AG10803 (cell line): Measurements from ENCODE around the gene NOX5.

Experiments used
- DNase-seq: peaks from one replicate; pipeline ENCODE4 v3.0.0; 2010; ENCODE audit warnings: low read depth
- H3K4me3 ChIP-seq: 2 replicates; pipeline ENCODE4 v1.5.1; 2011; ENCODE audit warnings: mild to moderate bottlenecking, low read length, control low read depth
- TF ChIP-seq, protein P1 (sequence below): conservative IDR thresholded peaks from 2 replicates; pipeline ENCODE4 v1.5.1; 2011; ENCODE audit warnings: mild to moderate bottlenecking, low read length, control low read depth, inconsistent platforms

NOX5 gene

DNA sequence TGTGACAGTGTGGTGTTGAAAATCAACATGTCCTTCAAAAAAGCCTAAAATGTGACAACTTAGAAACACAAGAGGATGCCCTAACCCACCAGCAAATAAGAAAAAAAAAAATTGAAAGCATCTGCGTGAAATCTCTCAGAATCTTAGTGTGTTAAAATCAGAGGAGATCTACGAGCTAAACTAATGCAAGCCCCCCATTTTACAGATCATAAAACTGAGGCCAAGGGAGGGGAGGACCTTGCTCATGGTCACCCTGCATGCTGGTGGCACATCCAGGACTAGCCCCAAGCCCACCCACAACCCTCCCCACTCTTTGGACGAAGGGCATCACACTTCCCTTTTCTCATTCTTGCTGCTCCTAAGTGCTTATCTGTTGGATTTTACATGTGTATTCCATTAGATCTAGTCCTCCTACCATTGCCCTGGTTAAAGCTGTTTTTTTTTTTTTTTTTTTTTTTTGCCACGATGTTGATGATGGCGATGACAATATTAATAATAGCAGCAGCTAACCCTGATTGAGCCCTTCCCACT, 29.1 kb upstream of the NOX5 start:
- no peak for DNase-seq
- no peak overlapping the region for H3K4me3 ChIP-seq
- TF ChIP-seq, protein P1, sequence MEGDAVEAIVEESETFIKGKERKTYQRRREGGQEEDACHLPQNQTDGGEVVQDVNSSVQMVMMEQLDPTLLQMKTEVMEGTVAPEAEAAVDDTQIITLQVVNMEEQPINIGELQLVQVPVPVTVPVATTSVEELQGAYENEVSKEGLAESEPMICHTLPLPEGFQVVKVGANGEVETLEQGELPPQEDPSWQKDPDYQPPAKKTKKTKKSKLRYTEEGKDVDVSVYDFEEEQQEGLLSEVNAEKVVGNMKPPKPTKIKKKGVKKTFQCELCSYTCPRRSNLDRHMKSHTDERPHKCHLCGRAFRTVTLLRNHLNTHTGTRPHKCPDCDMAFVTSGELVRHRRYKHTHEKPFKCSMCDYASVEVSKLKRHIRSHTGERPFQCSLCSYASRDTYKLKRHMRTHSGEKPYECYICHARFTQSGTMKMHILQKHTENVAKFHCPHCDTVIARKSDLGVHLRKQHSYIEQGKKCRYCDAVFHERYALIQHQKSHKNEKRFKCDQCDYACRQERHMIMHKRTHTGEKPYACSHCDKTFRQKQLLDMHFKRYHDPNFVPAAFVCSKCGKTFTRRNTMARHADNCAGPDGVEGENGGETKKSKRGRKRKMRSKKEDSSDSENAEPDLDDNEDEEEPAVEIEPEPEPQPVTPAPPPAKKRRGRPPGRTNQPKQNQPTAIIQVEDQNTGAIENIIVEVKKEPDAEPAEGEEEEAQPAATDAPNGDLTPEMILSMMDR = no peak

DNA sequence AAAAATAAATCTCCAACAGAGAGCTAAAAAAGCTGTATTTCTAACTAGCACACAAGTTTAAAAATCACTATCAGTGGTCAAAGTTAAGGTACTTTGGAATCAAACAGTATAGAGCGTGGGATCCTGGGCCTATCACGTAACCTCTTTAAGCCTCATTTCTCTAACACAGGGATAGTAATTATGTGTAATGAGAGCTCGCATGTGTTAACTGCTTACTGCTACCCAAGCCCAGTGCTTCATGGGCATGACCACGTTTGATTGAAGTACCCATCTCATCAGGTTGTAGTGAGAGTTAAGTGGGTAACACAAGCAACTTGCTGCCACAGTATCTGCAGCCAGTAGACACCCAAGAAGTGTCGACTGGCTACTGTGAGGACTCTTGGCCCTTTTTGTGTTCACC, 28.2 kb upstream of the NOX5 start:
- TF ChIP-seq, protein P1 = no peak
- H3K4me3 ChIP-seq = no peak overlapping the region
- no peak for DNase-seq

DNA sequence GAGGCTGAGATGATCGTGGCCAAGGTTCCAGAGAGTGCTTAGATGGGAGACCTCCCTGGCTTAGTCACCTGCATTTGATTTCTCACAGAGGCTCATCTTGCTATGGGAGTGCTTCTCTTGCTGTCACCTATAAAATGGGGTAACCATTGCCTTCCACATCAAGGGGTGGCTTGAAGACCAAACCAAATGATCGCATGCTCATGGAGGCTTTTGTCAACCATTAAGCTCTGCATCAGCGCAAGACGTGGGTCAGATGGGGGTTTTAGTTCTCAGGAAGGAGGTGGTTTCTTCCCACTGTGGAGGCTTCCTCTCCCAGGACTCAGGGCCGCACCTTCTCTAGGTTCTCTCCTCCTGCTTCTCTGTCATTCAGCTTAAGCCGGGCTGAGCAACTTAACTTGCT, 27.4 kb upstream of the NOX5 start:
- TF ChIP-seq, protein P1 = no peak
- no peak for DNase-seq
- no peak overlapping the region for H3K4me3 ChIP-seq

DNA sequence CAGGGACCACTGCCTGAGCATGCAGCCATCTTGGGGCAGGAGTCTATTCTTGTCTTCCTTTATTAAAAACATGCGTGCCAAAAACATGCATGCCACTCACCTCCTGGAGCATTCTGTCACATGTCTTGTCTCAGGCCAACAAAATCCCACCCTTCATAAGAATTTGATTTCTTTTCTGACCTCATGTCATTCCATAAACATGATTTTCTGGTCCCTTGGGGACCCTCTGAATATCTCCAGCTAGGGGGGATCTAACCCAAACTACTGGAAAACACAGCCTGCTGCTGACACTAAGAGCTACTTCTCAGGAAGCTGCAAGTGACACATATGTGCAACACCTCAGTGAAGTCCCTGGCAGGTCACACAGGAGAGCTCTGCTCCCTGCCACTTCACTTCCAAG, 26.8 kb upstream of the NOX5 start:
- no peak overlapping the region for H3K4me3 ChIP-seq
- TF ChIP-seq, protein P1 = no peak
- no peak for DNase-seq

DNA sequence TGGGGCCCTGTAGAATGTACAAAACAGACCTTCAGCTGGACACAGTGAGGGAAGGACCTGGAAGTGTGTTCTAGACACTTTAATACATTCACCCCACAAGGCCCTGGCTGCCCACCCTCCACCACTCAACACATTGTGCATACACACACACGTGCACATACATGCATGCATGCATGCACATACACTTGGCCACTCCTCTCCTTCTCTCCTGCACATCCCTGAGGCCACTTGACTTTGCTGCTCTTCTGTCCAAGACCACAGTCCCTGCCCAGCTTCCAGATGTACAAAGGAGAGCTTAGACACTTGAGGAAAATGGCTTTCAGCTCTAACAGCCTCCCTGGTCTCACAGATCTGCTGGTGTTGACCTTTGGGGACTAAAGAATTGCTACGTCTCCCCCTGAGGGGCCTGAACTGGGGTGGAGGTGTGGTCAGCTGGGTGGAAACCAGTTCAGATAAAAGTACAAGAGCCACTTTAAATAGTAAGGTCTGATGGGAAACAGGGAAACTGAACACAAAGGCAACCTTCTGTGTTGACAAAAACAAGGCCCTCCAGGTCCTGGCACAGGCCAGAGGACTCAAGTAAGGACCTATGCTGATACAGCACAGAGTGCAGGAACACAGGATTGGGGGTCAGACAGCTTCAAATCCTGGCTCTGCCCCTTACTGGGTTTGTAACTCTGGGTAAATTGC, 24.8 kb upstream of the NOX5 start:
- DNase-seq = no peak
- TF ChIP-seq, protein P1 = no peak
- no peak overlapping the region for H3K4me3 ChIP-seq

DNA sequence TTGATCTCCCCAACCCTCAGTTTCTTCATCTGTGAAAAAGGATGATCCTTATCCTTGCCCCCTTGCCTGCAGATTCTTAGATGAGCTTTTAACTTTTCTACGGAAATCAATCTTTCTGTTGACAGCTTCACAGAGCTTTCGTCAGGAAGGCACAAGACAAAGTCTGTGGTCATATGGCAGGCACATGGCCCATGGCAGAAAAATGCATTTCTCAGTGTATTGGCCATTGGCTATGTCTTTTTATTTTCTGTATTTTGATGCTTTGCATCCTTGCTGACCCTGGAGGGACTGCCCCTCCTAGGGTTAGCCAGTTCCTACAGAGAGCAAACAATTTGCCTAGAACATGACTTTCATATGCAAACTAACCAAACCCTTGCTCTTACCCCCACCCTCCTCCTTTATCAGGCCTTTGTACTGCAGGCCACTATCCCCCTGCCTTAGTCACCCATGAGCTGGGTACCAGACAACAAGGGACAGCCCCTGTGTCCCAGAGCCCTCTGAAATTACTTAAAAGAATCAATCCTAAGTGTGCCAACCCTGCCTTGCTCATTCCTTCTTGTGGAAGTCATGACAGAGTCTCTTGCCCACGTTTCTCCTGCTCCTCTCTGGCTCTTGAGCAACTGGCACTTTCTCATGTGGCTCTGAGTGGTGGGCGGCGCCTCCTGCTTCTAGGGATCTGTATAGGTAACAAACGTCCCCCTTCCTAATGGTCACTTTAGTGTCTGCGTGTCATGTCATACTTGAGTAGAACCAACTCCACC, 24.1 kb upstream of the NOX5 start:
- TF ChIP-seq, protein P1 = no peak
- no peak for DNase-seq
- H3K4me3 ChIP-seq = no peak overlapping the region
